Smooth muscle cell (in vitro differentiated cells): ENCODE data around the gene KCNQ5. TPM values are rescaled to one million over a fixed set of nuclear protein-coding genes. Genes with fewer than 3 reads are reported as not detected.

ENCODE experiments used
- DNase-seq: peaks from one replicate; lab custom pipeline; 2025; ENCODE audit not compliant: unreplicated experiment; lab: John Stamatoyannopoulos, UW
- H2AFZ ChIP-seq: fragments of 200-600 bp; sonication (generic); 2 replicates; pipeline ENCODE4 v1.6.0; 2016; ENCODE audit warnings: antibody characterized with exemption, low read depth, mild to moderate bottlenecking
- H3F3A ChIP-seq: fragments of 200-600 bp; sonication (generic); 2 replicates; pipeline ENCODE4 v1.6.0; 2017; ENCODE audit warnings: antibody characterized with exemption, low read depth
- H3K27ac ChIP-seq: fragments of 200-600 bp; sonication (generic); 2 replicates; pipeline ENCODE4 v1.5.1; 2016; ENCODE audit warnings: low read depth, mild to moderate bottlenecking
- H3K27me3 ChIP-seq: fragments of 200-600 bp; sonication (generic); 2 replicates; pipeline ENCODE4 v1.6.1; 2016; ENCODE audit warnings: low read depth, mild to moderate bottlenecking
- H3K36me3 ChIP-seq: fragments of 200-600 bp; sonication (generic); 2 replicates; pipeline ENCODE4 v1.5.1; 2016; ENCODE audit warnings: low read depth
- H3K4me1 ChIP-seq: fragments of 200-600 bp; sonication (generic); 2 replicates; pipeline ENCODE4 v1.5.1; 2016; ENCODE audit warnings: low read depth
- H3K4me2 ChIP-seq: fragments of 200-600 bp; sonication (generic); 2 replicates; pipeline ENCODE4 v1.6.0; 2016; ENCODE audit warnings: mild to moderate bottlenecking
- H3K4me3 ChIP-seq: fragments of 200-600 bp; sonication (generic); 2 replicates; pipeline ENCODE4 v1.5.1; 2016; ENCODE audit warnings: mild to moderate bottlenecking
- H3K79me2 ChIP-seq: fragments of 200-600 bp; sonication (generic); 2 replicates; pipeline ENCODE4 v1.6.0; 2016; ENCODE audit warnings: low read depth, mild to moderate bottlenecking
- H3K9ac ChIP-seq: fragments of 200-600 bp; sonication (generic); 2 replicates; pipeline ENCODE4 v1.6.0; 2016; ENCODE audit warnings: low read depth
- H3K9me3 ChIP-seq: fragments of 200-600 bp; sonication (generic); replicated peaks from 2 replicates; pipeline ENCODE4 v1.5.1; 2016; ENCODE audit warnings: low read depth
- H4K20me1 ChIP-seq: fragments of 200-600 bp; sonication (generic); 2 replicates; pipeline ENCODE4 v1.6.0; 2016; ENCODE audit warnings: low read depth
- WGBS: methylation state at CpG from one replicate; pipeline ENCODE4 v1.1.7; 2016; ENCODE audit warnings: low lambda C conversion rate; 5-methylcytosine and 5-hydroxymethylcytosine counted together
- polyA plus RNA-seq: library from polyadenylated mRNA; unstranded; fragments of >200 nt; fragmentation: Nextera tagmentation; extraction: Ambion mirVana; gene quantifications from 2 replicates; pipeline ENCODE4 v1.2.1, GENCODE V29; 2016
- total RNA-seq: library from RNA; depleted of rRNA; stranded (reverse); fragments of >200 nt; gene quantifications from 2 replicates; pipeline ENCODE4 v1.2.3, GENCODE V29; 2014
- TF ChIP-seq, protein P1 (sequence below): fragments of 200-600 bp; sonication (generic); IDR thresholded peaks from 2 replicates; pipeline ENCODE4 v1.5.1; 2017; ENCODE audit warnings: borderline replicate concordance, mild to moderate bottlenecking, antibody characterized with exemption; ENCODE audit not compliant: insufficient read depth, poor library complexity, severe bottlenecking

The KCNQ5 gene
- total and polyA plus RNA-seq, 2 experiments from 2014 or later = 1.2 to 2.0 TPM

DNA sequence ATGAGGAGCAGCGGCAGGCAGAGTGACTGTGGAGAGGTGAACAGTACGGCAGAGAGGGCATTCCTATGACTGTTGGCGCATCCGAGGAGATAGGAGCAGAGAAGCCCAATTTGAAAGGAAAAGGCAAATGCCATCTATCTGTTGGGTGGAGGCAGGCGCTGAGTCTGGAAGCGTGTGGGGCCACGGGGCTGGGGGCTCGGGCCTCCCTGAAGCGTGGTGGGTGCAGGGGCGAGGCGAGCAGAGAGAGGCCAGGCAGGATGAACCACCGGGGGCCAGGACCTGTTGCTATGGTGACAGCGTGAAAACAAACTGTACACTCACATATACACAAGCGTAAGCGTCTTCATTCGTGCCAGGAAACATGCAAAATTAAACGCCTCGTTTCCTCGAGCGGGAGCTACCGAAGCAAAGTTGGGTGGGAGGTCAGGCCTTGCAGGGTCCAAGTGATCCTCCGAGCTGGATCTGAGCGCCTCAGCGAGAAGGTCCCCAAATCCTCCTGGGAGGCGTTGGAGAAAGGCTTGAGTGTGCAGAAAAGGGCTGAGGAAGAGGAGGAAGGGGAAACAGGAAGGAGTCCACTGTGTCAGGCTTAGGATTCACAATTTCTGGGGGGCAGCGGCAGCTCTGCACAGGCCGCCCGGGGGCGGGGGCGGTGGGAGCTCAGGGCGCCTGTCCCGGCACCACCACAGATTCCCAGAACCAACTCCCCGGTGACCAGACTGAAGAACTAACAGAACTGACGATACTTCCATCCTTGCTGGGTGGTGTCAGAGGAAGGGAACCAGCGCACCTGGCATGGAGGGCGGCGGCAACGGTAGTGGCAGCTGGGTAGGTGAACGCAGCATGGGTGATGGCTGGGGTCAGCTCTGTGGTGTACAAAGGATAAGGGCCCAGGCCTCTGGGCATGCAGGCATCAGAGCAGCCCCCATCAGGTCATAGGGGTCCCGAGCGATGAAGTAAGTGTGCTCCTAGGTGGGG is 535.2 kb downstream of the KCNQ5 start:
- Histone ChIP-seq H3K4me3 (no peak overlapping the region), H3K79me2 (no peaks in the 10 kb centered on the region), H3F3A (no peaks in the 10 kb centered on the region), H2AFZ (no peak overlapping the region), H3K9me3 (no peaks in the 10 kb centered on the region), H3K27ac (no peak overlapping the region), H3K4me2 (no peak overlapping the region), H4K20me1 (no peaks in the 10 kb centered on the region), H3K9ac (no peak overlapping the region), H3K4me1 (no peaks in the 10 kb centered on the region), H3K27me3 (no peaks in the 10 kb centered on the region), H3K36me3 (no peaks in the 10 kb centered on the region)
- DNase-seq = no peak
- TF ChIP-seq, protein P1, sequence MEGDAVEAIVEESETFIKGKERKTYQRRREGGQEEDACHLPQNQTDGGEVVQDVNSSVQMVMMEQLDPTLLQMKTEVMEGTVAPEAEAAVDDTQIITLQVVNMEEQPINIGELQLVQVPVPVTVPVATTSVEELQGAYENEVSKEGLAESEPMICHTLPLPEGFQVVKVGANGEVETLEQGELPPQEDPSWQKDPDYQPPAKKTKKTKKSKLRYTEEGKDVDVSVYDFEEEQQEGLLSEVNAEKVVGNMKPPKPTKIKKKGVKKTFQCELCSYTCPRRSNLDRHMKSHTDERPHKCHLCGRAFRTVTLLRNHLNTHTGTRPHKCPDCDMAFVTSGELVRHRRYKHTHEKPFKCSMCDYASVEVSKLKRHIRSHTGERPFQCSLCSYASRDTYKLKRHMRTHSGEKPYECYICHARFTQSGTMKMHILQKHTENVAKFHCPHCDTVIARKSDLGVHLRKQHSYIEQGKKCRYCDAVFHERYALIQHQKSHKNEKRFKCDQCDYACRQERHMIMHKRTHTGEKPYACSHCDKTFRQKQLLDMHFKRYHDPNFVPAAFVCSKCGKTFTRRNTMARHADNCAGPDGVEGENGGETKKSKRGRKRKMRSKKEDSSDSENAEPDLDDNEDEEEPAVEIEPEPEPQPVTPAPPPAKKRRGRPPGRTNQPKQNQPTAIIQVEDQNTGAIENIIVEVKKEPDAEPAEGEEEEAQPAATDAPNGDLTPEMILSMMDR = no peak
- WGBS = 96% methylated on average over 41 of the region's 41 CpGs

DNA sequence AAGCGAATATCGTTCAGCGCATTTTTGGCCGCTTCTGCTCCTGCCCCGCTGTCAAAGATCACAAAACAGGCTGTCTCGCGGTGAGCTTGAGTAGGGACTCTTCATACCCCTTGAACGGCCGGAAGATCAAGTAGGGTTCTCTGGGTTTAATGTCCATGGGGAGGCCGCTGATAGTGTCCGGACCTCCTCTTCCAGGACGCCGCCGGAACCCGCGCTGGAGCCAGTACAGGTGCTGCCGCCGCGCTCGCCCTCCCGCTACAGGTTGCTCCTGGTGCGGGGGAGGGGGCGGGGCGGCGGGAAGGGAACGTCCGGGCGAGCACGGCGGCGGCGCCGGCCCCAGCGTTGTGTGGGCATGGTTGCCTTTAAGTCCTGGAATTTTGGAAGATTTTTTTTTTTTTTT is 536.0 kb downstream of the KCNQ5 start:
- no peak overlapping the region for H3K4me2 ChIP-seq
- no peaks in the 10 kb centered on the region for H3K79me2 ChIP-seq
- no peak overlapping the region for H3K9ac ChIP-seq
- WGBS = 98% methylated on average over 31 of the region's 34 CpGs
- no peak overlapping the region for H2AFZ ChIP-seq
- no peak overlapping the region for H3K27ac ChIP-seq
- no peaks in the 10 kb centered on the region for H3K4me1 ChIP-seq
- H4K20me1 ChIP-seq = no peaks in the 10 kb centered on the region
- no peaks in the 10 kb centered on the region for H3K27me3 ChIP-seq
- TF ChIP-seq, protein P1 = no peak
- H3K4me3 ChIP-seq = no peak overlapping the region
- H3F3A ChIP-seq = no peaks in the 10 kb centered on the region
- DNase-seq = no peak
- no peaks in the 10 kb centered on the region for H3K36me3 ChIP-seq
- H3K9me3 ChIP-seq = no peaks in the 10 kb centered on the region

DNA sequence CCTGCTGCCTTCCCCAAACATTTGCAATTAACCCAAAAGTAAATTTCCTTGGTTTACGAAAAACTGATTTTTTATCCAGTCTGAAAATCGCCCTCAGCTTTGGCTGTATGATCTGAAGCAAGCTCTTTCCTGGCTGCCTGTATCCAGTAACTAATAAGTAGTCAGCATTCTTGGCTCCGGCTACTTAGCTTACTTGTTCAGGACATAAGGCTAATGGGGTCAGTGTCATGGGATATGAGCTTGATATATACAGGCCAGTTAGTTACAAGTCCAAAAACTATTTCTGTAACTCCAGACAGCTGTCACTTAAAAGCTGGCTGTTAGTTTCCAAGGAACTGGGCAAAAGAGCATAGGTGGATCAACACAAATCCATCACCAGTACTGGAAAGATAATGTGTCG is 547.2 kb downstream of the KCNQ5 start:
- no peaks in the 10 kb centered on the region for H3K9me3 ChIP-seq
- TF ChIP-seq, protein P1 = no peak
- WGBS = 84% methylated on average over 4 of the region's 4 CpGs

DNA sequence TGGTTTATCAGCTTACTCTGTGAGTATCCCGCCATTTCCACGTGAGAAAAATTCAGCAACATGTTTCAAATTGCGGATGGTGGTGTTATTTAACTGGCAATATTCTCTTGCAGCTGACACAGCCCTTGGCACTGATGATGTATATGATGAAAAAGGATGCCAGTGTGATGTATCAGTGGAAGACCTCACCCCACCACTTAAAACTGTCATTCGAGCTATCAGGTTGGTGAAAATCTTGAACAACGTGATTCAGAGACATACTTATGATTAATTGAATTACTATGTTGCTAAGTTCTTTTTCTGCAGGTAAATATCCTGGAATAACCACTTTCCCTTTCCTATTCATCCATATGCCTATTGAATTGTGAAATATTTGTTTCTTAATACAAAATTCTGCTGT is 547.8 kb downstream of the KCNQ5 start:
- H2AFZ ChIP-seq = no peak overlapping the region
- H3K4me1 ChIP-seq = no peaks in the 10 kb centered on the region
- H4K20me1 ChIP-seq = no peaks in the 10 kb centered on the region
- H3K4me3 ChIP-seq = no peak overlapping the region
- no peaks in the 10 kb centered on the region for H3K36me3 ChIP-seq
- no peak overlapping the region for H3K9ac ChIP-seq
- 92% methylated on average over 5 of the region's 5 CpGs for WGBS
- no peak overlapping the region for H3K27ac ChIP-seq
- DNase-seq = no peak
- no peaks in the 10 kb centered on the region for H3K79me2 ChIP-seq
- no peak overlapping the region for H3K4me2 ChIP-seq
- H3K27me3 ChIP-seq = no peaks in the 10 kb centered on the region
- no peaks in the 10 kb centered on the region for H3K9me3 ChIP-seq
- TF ChIP-seq, protein P1 = no peak
- H3F3A ChIP-seq = no peaks in the 10 kb centered on the region

More for the DNA sequence above, 547.2 kb downstream of the KCNQ5 start:
- no peak overlapping the region for H3K27ac ChIP-seq
- no peaks in the 10 kb centered on the region for H3K79me2 ChIP-seq
- H3K9ac ChIP-seq = no peak overlapping the region
- H3K4me3 ChIP-seq = no peak overlapping the region
- H3K27me3 ChIP-seq = no peaks in the 10 kb centered on the region
- H3F3A ChIP-seq = no peaks in the 10 kb centered on the region
- no peak for DNase-seq
- H3K36me3 ChIP-seq = no peaks in the 10 kb centered on the region
- H3K4me2 ChIP-seq = no peak overlapping the region
- H3K4me1 ChIP-seq = no peaks in the 10 kb centered on the region
- H4K20me1 ChIP-seq = no peaks in the 10 kb centered on the region
- H2AFZ ChIP-seq = no peak overlapping the region
